Activated CD4-positive, alpha-beta T cell treated with anti-CD3 and anti-CD28 coated beads for 48 hours (primary cell): ENCODE results near the gene SPACA6.
"Not testable (repeated sequence)": the region's sequence is repeated elsewhere in the genome, so short reads cannot be mapped to it uniquely, and the experiment has no call there.

Experiments
- DNase-seq: peaks from one replicate; pipeline ENCODE4 v3.0.0-alpha.2; 2020

The SPACA6 gene

DNA sequence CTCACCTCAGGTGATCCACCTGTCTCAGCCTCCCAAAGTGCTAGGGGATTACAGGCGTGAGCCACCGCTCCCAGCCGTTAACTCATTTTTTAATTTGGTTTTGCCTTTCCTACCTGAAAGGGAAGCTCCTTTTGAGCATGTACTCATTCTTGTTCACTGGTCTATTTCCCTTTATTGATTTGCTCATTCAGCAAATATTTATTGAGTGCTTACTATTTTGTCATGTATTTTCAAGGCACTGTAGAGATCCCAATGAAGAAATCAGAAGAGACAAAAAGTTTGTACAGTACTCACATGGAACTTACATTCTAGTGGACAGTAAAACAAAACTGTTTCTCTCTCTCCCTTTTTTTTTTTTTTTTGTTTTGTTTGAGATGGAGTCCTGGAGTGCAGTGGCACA lies 13.8 kb downstream of the SPACA6 start:
- DNase-seq: no peak

DNA sequence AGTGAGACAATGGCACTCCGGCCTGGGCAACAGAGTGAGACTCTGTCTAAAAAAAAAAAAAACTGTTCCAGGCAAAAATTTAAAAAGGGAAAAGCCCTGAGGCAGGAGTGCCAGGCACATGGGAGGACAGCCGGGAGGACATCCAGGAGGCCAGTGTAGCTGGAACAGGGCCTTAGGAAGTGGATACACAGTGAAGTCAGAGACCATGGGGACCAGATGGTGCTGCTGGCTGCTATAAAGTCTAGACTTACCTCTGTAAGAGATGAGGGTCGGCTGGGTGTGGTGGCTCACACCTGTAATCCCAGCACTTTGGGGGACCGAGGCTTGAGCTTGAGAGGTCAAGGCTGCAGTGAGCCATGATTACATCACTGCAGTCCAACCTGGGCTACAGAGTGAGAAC lies 15.7 kb downstream of the SPACA6 start:
- DNase-seq: no peak

- DNase-seq: no peak
Observed at GRCh38 chr19:51709575-51709974, 16.4 kb downstream of the SPACA6 start.

GRCh38 chr19:51710163-51710562 lies 17.0 kb downstream of the SPACA6 start:
- no peak for DNase-seq

DNA sequence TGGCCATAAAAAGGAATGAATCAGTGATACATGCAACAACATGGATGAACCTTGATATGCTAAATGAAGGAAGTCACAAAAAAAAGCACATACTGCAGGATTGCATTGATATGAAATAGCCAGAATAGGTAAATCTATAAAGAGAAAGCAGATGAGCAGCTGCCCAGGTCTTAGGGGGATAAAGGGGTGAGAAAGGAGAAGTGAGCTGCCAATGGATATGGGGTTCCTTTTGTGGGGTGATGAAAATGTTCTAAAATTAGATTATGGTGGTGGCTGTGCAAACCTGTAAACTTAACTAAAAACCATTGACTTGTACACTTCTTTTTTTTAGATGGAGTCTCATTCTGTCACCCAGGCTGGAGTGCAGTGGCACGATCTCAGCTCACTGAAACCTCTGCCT lies 18.6 kb downstream of the SPACA6 start:
- no peak for DNase-seq

DNA sequence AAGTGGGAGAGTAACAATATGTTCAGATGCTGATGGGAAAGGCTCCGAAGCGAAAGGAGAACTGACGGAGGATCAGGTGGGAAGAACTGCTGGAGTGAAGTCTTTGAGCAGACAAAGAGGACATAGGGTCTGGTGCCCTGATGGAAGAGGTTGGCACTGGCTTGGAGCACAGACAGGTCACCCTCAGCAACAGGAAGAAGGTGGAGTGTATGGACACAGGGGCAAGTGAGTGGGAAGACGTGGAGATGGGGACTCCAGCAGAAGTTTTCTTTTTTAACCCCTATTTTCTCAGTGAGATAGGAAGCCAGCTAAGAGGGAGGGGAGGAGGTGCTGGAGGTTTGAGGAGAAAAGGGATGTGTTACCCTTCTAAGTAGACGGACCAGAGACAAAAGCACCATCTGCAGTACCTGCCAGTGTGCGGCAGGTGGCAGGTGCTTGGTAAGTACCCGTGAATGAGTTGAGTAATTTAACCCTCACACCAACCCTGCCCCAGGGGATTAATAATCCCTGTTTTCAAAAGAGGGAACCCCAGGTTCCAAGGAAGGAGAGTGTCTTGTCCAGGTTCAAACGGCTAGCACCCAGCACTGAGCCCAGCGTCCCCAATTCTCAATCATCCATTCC lies 19.4 kb downstream of the SPACA6 start:
- DNase-seq: no peak

GRCh38 chr19:51713319-51714285 lies 20.5 kb downstream of the SPACA6 start:
- no peak for DNase-seq

DNA sequence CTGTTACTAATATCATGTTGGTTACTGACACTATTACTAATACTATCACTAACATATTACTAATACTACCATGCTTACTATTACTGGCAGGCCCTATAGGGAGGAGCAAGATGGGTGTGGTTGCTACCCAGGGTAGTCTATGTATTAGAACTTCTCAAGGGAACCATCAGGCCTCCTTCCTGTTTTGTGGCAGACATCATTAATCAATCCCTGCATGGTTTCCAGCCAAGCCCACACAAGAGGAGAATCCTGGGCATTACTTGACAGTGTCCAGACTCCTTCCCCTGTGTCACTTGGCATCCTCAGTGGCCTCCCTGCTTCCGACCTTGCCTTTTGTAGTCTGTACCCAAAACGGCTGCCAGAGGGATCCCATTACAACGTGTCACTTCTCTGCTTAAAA lies 21.7 kb downstream of the SPACA6 start:
- DNase-seq: no peak

- DNase-seq: no peak
Observed at GRCh38 chr19:51715850-51716249, 22.7 kb downstream of the SPACA6 start.

DNA sequence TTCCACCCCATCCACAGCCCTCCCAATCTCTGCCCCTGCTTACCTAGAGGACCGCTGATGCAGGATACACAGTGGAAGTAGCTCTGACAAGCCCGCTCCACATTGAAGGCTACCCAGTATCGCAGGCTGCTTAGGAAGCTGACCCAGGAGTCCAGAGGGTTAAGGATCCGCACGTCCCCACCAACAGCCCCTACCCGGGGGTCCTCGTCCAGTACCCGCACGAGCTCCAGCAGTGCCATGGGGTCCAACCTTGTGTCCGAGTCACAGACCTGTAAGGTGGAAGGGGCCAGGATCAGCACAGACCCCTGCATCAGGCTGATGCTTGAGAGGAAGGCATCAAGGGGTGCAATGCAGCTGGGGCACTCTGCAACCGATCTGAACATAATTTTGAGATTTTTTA lies 23.8 kb downstream of the SPACA6 start:
- no peak for DNase-seq

DNA sequence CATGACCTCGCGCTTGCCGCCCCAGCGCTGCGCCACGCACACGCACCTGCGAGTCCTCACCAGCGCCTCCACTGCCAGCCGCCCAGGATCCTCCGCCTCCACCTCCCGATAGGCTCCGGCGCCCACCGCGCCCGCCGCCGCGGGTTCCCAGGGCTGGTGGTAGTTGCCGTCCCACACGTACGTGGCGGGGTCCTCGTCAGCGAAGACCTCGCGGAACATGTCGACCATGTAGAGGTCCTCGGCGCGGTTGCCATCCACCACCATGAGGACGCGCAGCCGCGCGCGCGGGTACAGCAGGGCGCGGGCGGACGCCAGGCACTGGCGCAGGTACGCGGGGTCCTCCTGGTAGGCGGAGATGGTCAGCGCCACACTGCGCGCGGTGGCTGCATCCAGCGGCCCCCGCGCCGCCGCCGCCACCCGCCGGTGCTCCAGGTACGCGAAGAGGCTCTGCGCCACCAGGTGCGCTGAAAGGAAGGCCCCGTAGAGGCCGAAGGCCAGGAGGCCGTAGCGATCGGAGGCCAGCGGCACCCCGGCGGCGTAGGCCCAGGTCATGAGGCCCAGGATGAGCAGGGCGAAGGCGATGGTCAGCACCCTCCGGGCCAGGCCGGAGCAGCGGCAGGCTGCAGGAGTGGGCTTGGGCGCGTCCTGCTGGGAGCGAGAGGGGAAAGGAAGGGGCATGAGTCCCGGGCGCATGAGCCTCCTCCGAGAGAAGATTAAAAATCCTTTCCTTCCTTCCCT lies 26.3 kb downstream of the SPACA6 start:
- no peak for DNase-seq

- DNase-seq: no peak
Observed at GRCh38 chr19:51721905-51722304, 28.8 kb downstream of the SPACA6 start.

DNA sequence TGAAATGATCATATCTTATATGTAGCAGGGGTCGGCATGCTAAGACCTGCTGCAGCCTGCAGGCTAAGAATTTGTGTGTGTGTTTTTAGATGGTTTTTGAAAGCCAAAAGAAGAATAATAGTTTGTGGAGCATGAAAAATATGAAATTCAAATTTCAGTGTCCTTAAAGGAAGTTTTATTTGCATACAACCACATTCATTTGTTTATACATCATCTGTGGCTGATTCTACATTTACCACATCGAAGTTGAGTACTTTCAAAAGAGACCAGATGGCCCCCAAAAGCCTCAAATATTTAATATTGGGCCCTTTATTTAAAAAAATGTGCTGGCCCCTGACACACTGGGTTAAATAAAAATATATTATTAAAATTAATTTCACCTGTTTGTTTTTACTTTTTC lies 29.4 kb downstream of the SPACA6 start:
- no peak for DNase-seq

DNA sequence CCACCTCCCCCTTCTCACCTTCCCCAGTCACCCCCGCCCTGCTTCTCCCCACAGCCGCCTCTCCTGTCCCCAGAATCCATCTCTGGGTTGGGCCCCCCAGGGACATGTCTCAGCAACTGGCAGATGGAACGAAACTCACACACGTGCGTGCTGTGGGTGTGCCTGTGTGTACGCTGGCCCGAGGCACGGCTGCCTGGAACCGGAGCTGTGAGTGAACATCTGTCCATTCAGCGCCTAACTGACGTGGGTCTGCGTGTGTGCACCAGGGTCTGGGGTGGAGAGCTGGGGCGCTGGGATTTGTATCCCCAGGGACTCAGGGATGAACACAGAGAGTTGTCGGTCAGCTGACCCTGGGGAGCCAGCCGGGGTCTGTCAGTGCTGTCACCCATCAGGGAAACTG lies 31.4 kb downstream of the SPACA6 start:
- DNase-seq: no peak

DNA sequence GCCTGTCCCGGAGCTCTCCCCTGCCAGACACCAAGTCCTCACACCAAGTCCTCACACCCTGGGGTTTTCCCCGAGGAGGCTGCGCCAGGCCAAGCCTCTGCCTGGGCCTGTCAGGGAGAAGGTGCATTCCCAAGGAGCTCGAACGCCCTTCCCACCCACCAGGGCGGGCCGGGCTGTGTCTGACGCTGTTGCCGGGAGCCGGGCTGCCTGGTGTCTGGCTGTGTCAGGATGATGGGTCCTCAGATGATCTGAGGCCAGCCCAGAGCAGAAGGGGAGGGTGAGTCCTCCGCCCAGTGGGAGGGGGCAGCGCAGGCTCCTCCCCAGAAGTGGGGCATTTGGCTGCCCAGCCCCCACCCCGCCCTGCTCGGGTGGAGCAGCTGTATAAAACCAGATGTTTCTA lies 32.9 kb downstream of the SPACA6 start:
- DNase-seq: no peak

DNA sequence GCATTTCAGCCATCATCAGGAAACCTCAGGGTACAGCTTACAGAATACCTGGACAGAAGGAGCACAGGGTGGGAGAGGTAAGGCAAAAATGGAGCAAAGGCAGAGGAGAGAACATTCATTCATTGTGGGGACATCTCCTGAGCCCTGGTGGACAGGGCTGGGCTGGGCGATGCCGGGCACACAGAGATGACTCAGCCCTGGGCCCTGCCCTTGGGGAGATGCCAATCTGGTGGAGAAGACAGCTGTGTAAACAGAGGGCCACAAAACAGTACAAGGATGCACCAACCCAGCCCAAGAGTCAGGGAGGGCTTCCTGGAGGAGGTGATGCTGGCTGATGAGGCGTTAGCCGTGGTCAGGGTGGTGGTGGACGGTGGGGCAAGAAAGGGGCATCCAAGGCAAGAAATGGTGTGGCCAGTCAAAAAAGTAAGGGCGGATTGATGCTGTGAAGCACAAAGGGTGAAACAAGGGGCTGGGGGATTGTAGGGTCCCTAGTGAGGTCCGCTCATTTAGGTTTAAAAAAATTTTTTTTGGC lies 34.3 kb downstream of the SPACA6 start:
- no peak for DNase-seq

- DNase-seq: no peak
Observed at GRCh38 chr19:51729781-51730180, 36.7 kb downstream of the SPACA6 start.

DNA sequence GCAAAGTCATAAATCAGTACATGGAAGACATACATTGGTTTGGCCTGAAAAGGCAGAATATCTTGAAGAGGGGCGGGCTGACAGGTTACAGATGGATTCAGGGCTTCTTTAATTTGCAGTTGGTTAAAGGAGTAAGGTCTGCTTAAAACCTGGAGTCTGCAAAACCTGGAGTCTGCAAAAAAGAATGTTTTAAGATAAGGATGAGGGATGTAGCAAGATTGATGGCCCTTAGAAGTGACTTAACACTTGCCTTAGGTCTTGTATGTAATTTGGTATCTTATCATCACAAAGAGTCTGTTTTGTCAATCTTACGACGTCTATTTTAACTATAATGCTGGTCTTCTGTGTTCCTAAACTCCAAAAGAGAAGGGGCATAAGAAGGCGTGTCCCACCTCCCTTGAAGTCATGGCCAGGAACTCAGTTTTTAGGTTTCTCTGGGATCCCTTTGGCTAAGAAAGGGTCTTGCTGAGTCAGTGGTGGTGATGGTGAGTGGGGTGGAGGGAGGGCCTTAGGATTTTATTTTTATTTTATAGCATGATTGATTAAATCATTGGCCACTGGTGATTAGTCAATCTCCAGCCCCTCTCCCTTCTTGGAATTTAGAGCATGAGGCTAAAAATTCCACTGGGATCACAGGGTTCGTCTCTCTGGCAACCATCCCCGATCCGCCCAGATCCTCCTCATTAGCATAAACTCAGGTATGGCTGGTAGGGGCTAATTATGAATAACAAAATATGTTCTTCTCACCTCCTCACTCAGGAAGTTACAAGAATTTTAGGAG lies 40.8 kb downstream of the SPACA6 start:
- no peak for DNase-seq

GRCh38 chr19:51735759-51736449 lies 42.8 kb downstream of the SPACA6 start:
- DNase-seq: no peak

DNA sequence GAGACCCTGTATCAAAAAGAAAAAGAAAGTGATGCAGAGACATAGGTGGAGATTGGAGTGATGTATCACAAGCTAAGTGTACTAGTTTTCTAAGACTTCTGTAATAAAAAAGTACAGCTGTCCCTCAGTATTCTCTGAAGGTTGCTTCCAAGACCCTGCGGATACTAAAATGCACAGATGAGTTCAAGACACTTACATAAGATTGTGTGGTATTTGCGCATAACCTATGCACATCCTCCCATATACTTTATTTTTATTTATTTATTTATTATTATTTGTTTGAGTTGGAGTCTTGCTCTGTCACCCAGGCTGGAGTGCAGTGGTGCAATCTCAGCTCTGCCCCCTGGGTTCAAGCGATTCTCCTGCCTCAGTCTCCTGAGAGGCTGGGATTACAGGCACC lies 44.3 kb downstream of the SPACA6 start:
- DNase-seq: no peak

DNA sequence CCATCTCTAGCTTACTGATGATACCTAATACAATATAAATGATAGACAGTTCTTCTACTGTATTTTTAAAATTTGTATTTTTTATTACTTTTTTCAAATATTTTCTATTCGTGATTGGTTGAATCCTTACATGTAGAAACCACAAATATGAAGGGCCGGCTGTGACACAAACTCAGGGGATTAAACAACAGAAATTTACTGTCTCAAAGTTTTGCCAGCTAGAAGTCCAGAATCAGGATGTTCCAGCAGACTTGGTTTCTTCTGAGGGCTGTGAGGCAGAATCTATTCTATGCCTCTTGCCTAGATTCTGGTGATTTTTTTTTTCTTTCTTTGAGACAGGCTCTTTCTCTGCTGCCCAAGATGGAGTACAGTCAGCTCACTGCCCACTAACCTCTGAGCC lies 44.8 kb downstream of the SPACA6 start:
- DNase-seq: no peak

DNA sequence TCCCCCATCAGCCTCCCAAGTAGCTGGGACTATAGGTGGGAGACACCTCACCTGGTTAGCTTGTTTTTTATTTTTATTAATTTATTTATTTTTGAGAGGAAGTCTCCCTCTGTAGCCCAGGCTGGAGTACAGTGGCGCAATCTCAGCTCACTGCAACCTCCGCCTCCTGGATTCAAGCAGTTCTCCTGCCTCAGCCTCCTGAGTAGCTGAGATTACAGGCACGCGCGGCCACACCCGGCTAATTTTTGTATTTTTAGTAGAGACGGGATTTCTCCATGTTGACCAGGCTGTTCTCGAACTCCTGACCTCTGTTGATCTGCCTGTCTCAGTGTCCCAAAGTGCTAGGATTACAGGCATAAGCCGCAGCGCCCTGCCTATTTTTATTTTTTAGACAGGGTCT lies 45.4 kb downstream of the SPACA6 start:
- not testable (repeated sequence) for DNase-seq
